GM19238 (cell line): ENCODE data around the gene PAM.
"Not testable (repeated sequence)": the region's sequence is repeated elsewhere in the genome, so short reads cannot be mapped to it uniquely, and the experiment has no call there.

Source experiments
- DNase-seq: peaks from one replicate; pipeline ENCODE4 v3.0.0; 2011; ENCODE audit warnings: low spot score; ENCODE audit not compliant: insufficient read length

Gene PAM

GRCh38 chr5:102991802-102992201, 236.7 kb downstream of the PAM start:
- no peak for DNase-seq

DNA sequence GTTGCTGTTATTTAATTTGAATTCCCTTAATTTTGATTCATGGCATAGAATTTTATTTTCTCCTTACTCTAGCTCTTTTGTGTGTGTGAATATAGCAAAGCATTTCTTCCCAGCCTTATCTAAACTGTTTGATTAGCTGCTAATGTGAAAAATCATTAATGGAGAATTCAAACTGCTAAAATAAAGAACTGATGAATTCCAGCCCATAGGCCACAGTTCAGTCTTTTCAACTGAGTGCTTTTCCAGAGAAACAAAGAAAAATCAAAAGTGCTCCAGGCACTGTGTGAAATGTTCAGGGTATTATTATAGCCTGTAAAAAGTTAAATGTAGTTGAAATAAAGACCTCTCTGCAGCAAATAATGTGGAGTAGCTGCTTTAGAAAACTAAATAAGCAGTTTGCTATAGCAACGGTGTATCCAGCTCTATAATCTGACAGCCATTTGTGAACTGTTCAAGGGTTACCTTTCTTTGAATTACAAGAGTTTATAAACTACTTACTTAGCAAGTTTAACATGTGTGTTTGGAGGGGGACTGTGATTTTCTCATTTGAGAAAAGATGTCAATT, 241.0 kb downstream of the PAM start:
- DNase-seq = no peak

GRCh38 chr5:102998224-102998623, 243.1 kb downstream of the PAM start:
- DNase-seq = no peak

- no peak for DNase-seq
Measured at GRCh38 chr5:102999191-102999590, 244.1 kb downstream of the PAM start.

DNA sequence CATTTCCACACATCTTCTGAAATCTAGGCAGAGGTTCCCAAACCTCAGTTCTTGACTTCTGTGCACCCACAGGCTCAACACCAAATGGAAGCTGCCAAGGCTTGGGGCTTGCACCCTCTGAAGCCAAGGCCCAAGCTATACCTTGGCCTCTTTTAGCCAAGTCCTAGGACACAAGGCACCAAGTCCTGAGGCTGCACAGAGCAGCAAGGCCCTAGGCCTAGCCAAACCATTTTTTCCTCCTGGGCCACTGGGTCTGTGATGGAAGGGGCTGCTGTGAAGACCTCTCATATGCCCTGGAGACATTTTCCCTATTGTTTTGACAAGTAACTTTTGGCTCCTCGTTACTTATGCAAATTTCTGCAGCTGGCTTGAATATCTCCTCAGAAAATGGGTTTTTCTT, 244.5 kb downstream of the PAM start:
- not testable (repeated sequence) for DNase-seq

GRCh38 chr5:103000089-103000488, 245.0 kb downstream of the PAM start:
- DNase-seq = no peak

GRCh38 chr5:103003872-103004271, 248.8 kb downstream of the PAM start:
- no peak for DNase-seq

- DNase-seq = no peak
Measured at GRCh38 chr5:103005276-103005675, 250.2 kb downstream of the PAM start.

DNA sequence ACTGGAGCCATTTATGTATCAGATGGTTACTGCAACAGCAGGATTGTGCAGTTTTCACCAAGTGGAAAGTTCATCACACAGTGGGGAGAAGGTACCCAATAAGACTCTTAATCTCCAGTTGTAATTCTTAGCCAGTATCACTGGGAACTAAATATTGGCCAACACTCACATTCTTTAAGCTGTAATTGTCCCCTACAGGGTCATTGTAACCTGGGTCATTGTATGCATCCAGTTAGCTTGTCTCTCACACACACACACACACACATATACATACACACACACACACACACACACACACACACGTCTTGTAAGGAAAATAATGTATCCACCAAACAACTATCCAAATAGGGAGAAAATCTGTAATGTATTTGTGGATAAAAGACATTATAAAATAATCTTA, 251.8 kb downstream of the PAM start:
- no peak for DNase-seq

GRCh38 chr5:103010168-103010567, 255.1 kb downstream of the PAM start:
- DNase-seq = no peak

DNA sequence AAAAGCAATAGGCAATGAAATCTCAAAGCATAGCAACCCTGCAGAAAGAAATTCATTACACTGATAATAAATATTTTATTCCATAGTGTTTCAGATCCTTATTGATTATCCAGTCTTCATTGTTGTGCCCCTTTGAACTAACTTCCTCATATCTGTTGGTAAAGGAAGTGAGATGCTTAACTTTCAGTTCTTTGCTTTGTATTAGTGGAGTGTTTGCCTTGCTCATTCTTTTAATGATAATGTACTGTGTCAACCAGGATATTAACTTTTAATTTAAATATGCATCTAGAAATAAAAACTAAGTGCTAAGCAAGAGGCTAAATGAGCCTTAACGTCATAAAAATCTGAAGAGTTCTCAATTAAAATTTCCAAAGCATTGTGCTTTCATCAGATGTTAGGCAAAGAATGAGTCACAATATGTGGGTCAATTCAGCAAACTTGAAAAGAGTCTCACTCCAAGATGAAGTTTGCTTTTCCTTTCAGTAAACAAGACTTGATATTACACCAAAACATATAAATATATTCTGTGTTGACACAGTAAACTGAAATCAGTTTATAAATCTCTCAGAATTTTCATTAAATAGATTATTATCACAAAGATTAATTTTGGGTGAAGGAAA, 258.9 kb downstream of the PAM start:
- DNase-seq = no peak

DNA sequence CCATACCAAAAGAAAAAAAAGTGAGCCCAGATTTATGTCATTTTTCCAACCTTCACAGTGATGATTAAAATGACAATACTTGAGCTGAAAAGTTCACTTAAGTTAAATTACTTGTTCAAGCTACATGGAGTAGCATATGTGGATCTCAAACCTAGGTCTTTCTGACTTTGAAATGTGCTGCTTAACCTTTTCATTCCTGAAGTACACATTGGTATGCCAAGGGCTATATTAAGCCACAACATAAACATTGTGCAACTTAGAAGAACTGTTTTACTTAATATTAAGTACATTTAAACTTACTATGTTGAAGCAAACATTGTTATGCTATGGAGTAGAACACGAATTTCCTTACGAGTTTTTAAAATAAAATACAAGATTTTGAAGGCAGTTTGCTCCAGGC, 259.9 kb downstream of the PAM start:
- DNase-seq = no peak

DNA sequence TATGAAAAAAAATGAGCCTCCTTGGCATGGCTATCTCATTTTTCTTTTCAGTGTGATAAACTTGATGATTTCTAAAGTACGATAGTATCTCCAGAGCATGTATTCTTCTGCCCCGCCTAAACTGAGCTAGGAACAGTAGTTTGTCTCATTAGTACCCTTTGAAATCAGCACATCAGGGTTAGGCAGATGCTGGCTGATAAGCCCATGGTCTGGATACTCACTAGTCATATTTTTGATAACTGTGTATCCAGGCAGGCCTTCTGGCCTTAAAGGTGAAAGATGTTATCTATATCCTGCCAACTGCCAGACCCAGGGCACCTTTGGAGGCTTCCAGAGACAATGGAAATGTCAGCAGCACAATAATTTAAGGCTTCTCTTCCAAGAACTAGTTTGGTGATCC, 261.1 kb downstream of the PAM start:
- DNase-seq = no peak

DNA sequence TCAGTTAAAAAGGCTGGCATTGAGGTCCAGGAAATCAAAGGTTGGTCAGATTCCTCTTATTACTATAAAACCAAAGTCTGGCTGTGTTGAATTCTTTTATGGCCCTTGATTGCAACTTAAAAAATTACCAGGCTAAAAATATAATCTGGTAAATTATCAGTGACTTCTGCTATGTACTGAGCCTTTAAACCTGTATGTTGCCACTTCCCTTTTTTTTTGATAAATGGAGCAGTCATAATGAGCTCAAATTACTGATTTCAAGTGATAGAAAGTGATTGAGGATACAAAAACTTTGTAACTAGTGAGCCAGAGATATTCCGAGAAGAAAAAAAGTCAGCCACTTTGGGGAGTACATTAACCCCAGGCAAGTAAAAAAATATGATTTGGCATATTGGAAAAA, 264.7 kb downstream of the PAM start:
- no peak for DNase-seq

GRCh38 chr5:103021314-103021713, 266.2 kb downstream of the PAM start:
- DNase-seq = no peak

DNA sequence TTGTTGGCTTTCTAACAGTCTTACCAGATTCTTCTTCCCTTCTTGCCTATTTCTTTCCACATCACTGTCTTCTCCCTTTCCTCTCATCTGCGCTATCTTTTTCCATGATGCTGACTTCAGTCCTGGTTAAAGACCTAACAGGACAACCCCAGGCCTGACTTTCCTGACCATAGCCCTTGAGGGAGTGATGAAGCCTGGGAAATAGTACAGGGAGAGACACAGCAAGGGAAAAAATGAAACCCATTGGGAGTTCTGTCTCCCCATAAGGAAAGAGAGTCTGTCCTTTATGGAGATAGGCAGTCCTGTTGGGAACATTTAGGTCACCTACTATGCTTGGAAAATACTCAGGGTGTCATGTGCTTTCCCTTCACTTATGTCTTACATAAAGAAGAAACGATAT, 272.2 kb downstream of the PAM start:
- no peak for DNase-seq

- no peak for DNase-seq
Measured at GRCh38 chr5:103031607-103032006, 276.5 kb downstream of the PAM start.

DNA sequence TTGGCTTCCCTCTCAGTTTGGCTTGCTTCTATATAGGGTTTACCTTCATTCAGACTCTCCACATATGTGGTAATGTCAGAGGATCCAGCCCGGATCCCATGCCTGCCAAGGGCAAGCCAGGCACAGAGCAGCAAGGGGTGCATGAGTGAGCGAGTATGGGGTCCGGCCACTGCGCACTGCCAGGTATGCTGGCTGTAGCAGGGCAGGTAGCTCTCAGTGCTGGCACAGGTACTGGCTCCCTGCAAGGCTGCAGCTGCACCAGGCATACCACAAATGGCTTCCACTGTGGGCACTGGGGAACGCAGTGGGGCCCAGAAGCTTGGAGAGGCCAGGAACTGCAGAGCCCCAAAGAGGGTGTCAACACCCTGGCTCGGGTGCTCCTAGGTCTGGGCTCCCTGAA, 278.6 kb downstream of the PAM start:
- no peak for DNase-seq

GRCh38 chr5:103034662-103035392, 279.7 kb downstream of the PAM start:
- DNase-seq = no peak

GRCh38 chr5:103035701-103036100, 280.6 kb downstream of the PAM start:
- no peak for DNase-seq

GRCh38 chr5:103036601-103037000, 281.5 kb downstream of the PAM start:
- DNase-seq = no peak

DNA sequence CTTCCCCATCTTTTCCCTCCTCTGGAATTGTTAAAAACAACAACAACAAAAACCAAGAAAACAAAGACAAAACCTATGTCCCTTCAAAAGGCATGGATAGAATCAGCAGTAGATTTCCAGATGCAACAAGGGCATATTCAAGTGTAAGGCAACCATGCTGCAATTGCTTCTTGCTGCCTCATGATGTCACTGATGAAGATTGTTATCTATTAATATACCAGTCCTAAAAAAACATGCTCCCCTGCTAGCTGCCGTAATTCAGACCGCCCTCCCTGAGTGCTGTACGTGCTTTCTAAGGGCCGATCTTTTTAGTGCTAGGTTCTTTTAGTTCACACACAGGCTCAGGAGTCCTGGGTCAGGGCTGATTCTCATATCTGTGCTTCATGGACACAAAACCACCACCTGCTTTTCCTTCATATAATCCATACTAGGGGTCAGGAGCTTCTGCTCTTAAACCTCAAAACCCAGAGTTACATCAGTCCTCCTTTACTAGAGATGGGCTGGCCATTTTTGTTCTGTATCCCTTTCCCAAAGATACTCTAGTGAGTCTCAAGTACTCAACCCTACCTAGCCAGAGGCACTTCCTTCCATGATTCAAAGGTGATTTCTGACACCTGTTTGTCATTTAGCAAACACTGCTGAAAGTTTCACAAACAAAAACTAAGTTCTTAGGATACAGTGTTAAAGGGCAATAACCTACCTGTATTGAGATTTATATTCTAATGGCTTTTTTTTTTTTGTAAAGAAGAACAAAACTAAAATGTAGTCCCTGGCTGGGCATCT, 282.8 kb downstream of the PAM start:
- DNase-seq = no peak
